ENCODE data around the gene MAN1C1. TPM values are rescaled to one million over a fixed set of nuclear protein-coding genes. Genes with fewer than 3 reads are reported as not detected.

The MAN1C1 gene
- polyA plus RNA-seq, 1 of the 3 experiments (the other 2 are of a cell fraction): 0.20 TPM

DNA sequence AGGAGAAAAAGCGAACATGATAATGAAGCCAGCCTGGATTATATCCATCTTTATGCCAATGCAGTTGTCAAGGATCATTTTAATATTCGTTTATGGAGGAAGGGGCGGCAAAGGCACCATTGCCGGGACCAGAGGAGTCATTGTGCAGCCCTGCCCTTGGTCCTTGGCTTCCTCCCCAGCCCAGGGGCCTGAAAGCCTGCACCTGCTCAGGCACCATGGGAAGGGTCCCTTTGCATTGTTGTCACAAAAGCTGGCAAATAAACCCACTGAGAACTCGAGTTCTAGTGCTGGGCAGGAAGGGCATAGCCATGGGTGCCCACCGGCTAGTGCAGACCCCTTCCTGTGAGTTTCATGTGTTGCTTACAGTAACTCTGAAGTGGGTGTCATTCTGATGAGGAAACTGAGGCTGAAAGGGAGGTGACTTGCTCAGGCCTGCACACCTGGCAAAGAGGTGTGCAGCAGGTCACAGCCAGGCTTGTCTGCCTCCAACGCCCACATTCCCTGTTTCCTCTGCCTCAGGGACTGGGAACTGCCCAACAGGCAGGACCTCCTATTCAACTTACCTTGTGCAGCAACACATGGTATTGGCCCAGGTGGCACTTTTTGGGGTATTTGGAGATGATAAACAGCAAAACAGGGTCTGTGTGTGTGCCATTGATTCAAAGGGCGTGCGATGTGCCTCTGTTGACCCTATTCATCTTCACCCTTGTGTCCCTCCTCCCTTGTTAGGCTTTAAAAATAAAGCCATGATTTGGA is 84.6 kb downstream of the MAN1C1 start (continued):
- no peak for TF ChIP-seq RFX5 (IDR thresholded peaks at IDR 0.05; ENCODE audit: low read length)
- TF ChIP-seq SIN3A (IDR thresholded peaks at IDR 0.05; ENCODE audit: borderline replicate concordance, low read depth, low read length): no peak
- no peak for TF ChIP-seq RXRA (IDR thresholded peaks at IDR 0.05; ENCODE audit: borderline replicate concordance, low read depth)
- TF ChIP-seq, protein P1, sequence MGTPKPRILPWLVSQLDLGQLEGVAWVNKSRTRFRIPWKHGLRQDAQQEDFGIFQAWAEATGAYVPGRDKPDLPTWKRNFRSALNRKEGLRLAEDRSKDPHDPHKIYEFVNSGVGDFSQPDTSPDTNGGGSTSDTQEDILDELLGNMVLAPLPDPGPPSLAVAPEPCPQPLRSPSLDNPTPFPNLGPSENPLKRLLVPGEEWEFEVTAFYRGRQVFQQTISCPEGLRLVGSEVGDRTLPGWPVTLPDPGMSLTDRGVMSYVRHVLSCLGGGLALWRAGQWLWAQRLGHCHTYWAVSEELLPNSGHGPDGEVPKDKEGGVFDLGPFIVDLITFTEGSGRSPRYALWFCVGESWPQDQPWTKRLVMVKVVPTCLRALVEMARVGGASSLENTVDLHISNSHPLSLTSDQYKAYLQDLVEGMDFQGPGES (IDR thresholded peaks at IDR 0.05; ENCODE audit: low read depth, low read length): no peak
- TF ChIP-seq ELF1 (IDR thresholded peaks at IDR 0.05): no peak

- no peaks in the 10 kb centered on the region for H3F3A ChIP-seq (replicated peaks; ENCODE audit: insufficient read depth)
- no peak for DNase-seq
- no peaks in the 10 kb centered on the region for H3K9me3 ChIP-seq
- no peak overlapping the region for H2AFZ ChIP-seq (ENCODE audit: low read depth)
- H3K27me3 ChIP-seq (ENCODE audit: insufficient read depth): no peaks in the 10 kb centered on the region
- no peak overlapping the region for H3K27ac ChIP-seq (ENCODE audit: low read depth in 2 of 2, low read length in 1 of 2)
- CTCF ChIA-PET: interaction anchor here (0.8 to 2.5 kb wide), 6 partner anchors 10 to 109 kb away, joined by 3 to 7 read pairs (median 3); no protein-coding TSS in a partner anchor
- H3K36me3 ChIP-seq (replicated peaks in 1 of 2; ENCODE audit: control insufficient read depth in 1 of 2, insufficient read depth in 2 of 2, low read length in 1 of 2): no peaks in the 10 kb centered on the region
- no peak overlapping the region for H3K9ac ChIP-seq
- 90% methylated on average over 9 of the region's 11 CpGs for WGBS (ENCODE audit: low lambda C conversion rate)
- TF ChIP-seq, protein P2, sequence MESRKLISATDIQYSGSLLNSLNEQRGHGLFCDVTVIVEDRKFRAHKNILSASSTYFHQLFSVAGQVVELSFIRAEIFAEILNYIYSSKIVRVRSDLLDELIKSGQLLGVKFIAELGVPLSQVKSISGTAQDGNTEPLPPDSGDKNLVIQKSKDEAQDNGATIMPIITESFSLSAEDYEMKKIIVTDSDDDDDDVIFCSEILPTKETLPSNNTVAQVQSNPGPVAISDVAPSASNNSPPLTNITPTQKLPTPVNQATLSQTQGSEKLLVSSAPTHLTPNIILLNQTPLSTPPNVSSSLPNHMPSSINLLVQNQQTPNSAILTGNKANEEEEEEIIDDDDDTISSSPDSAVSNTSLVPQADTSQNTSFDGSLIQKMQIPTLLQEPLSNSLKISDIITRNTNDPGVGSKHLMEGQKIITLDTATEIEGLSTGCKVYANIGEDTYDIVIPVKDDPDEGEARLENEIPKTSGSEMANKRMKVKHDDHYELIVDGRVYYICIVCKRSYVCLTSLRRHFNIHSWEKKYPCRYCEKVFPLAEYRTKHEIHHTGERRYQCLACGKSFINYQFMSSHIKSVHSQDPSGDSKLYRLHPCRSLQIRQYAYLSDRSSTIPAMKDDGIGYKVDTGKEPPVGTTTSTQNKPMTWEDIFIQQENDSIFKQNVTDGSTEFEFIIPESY (IDR thresholded peaks at IDR 0.05; ENCODE audit: borderline replicate concordance, low read depth): no peak
- no peak for TF ChIP-seq FOSL2 (IDR thresholded peaks at IDR 0.05; ENCODE audit: borderline replicate concordance, low read depth)
- TF ChIP-seq CHD2 (IDR thresholded peaks at IDR 0.05; ENCODE audit: low read length, partially characterized antibody): no peak
- TF ChIP-seq TCF12 (IDR thresholded peaks at IDR 0.05): no peak
- TF ChIP-seq ELF1 (IDR thresholded peaks at IDR 0.05): no peak
- no peak for TF ChIP-seq SIN3A (IDR thresholded peaks at IDR 0.05; ENCODE audit: borderline replicate concordance, low read depth, low read length)
- no peak for TF ChIP-seq YY1 (IDR thresholded peaks at IDR 0.05; ENCODE audit: low read depth)
- TF ChIP-seq NFIC (IDR thresholded peaks at IDR 0.05; ENCODE audit: borderline replicate concordance): no peak
- TF ChIP-seq RCOR1 (IDR thresholded peaks at IDR 0.05; ENCODE audit: low read length): no peak
- TF ChIP-seq RXRA (IDR thresholded peaks at IDR 0.05; ENCODE audit: borderline replicate concordance, low read depth): no peak
- no peak for TF ChIP-seq GATA2 (CRISPR knock-in tag; IDR thresholded peaks at IDR 0.05)
- no peak for TF ChIP-seq GABPA (IDR thresholded peaks at IDR 0.05; ENCODE audit: low read depth)
- TF ChIP-seq RFX5 (IDR thresholded peaks at IDR 0.05; ENCODE audit: low read length): no peak
- TF ChIP-seq, protein P3, sequence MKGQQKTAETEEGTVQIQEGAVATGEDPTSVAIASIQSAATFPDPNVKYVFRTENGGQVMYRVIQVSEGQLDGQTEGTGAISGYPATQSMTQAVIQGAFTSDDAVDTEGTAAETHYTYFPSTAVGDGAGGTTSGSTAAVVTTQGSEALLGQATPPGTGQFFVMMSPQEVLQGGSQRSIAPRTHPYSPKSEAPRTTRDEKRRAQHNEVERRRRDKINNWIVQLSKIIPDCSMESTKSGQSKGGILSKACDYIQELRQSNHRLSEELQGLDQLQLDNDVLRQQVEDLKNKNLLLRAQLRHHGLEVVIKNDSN (IDR thresholded peaks at IDR 0.05; ENCODE audit: borderline replicate concordance, low read depth): no peak
- TF ChIP-seq, protein P4, sequence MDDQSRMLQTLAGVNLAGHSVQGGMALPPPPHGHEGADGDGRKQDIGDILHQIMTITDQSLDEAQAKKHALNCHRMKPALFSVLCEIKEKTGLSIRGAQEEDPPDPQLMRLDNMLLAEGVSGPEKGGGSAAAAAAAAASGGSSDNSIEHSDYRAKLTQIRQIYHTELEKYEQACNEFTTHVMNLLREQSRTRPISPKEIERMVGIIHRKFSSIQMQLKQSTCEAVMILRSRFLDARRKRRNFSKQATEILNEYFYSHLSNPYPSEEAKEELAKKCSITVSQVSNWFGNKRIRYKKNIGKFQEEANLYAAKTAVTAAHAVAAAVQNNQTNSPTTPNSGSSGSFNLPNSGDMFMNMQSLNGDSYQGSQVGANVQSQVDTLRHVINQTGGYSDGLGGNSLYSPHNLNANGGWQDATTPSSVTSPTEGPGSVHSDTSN (IDR thresholded peaks at IDR 0.05): no peak
- peaks cover under 1 to 64% of the 10 kb centered on the region in 2 experiments; a peak in 3 of 4 replicates for H3K4me1 ChIP-seq (ENCODE audit: control insufficient read depth in 1 of 2, insufficient read depth in 2 of 2, low read depth in 1 of 2, low read length in 1 of 2)
- H3K4me2 ChIP-seq: no peak overlapping the region
- H3K9me2 ChIP-seq: no peaks in the 10 kb centered on the region
- H3K4me3 ChIP-seq (ENCODE audit: low read depth in 2 of 2, low read length in 1 of 2): no peak overlapping the region
- POLR2A ChIA-PET: no interaction called here
- no peaks in the 10 kb centered on the region for H4K20me1 ChIP-seq (ENCODE audit: insufficient read depth)
- H3K79me2 ChIP-seq (ENCODE audit: insufficient read depth): no peaks in the 10 kb centered on the region
Measured at GRCh38 chr1:25702101-25702775, 85.6 kb downstream of the MAN1C1 start.
